GM19351 (cell line): ENCODE results near the gene ACER1.
"Not testable (repeated sequence)": the region's sequence is repeated elsewhere in the genome, so short reads cannot be mapped to it uniquely, and the experiment has no call there.

ENCODE experiments used
- ATAC-seq: cut with Tn5 transposase; IDR thresholded peaks from one replicate; pipeline ENCODE4 v1.9.1; 2021; ENCODE audit warnings: mild to moderate bottlenecking, moderate library complexity; ENCODE audit not compliant: unreplicated experiment

The ACER1 gene

GRCh38 chr19:6333439-6333838 is at the start of gene ACER1:
Gene ACER1, minus strand, starts transcription at chr19:6333612. Its CDS starts 61 bp downstream, at chr19:6333551.
- no peak for ATAC-seq

GRCh38 chr19:6383188-6383587 is 49.8 kb upstream of the ACER1 start:
- no peak for ATAC-seq

DNA sequence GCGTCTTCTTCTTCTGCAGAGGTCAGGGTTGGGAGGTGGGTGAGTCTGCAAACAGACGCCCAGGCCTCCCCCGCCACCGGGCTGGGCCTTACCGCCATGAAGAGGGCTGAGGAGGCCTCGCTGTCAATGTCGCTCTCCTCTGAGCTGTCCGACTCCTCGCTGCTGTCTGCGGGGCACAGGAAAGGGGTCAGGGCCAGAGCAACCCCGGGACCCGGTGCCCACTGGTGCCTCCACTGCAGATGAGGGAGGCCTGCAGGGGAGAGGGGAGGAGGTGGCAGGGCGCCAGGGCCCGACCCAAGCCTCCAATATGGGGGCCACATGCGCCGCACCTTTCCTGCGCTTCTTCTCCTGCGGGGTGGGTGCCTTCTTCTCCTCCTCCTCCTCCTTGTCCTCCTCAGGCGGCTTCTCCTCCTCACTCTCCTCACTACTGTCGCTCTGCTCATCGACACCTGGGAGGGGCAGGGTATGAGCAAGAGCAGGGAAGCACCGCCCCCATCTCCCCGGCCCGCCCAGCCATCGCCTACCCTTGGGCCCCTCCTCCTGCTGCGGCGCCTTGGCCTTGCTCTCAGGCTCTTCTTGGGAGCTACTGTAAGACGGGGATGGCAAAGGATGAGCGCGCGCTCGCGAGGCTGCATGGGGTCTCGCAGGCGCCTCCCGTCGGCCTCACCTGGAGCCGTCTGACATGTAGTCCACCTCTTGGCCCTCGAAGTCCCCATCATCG is 47.8 kb upstream of the ACER1 start:
- no peak for ATAC-seq

DNA sequence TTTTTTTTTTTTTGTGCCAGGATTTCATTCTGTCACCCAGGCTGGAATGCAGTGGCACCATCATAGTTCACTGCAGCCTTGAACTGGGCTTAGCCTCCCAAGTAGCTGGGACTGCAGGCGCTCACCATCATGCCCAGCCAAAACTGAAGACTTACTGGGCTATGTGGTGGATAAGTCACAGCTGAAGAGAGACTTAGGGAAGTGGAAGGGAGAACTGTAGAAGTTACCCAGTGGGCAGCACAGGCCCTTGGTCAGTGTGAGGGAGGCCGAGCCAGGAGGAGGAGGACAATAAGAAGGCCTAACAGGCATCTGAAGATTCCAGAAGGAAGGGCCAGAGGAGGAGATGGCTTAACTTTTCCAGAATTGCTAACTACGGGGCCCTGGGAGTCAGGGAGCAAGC is 46.3 kb upstream of the ACER1 start:
- no peak for ATAC-seq

DNA sequence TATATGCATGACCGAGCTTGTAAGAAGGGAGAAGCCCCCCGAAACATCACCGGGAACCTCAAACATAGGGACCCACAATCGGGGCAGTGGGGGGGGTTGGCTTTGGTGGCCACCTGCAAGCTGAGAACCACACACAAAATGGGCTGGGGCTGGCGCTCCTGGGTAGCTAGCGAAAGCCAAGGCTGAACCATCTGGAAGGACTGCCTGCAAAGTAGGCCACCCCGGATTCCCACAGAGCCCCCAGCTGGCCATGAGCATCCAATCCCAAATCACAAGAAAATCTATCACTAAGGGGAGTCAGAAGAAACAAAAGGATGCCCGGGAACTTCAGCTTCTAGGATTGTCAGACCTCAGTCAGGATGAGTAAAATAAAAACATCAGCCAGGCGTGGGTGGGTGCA is 45.1 kb upstream of the ACER1 start:
- ATAC-seq: no peak

DNA sequence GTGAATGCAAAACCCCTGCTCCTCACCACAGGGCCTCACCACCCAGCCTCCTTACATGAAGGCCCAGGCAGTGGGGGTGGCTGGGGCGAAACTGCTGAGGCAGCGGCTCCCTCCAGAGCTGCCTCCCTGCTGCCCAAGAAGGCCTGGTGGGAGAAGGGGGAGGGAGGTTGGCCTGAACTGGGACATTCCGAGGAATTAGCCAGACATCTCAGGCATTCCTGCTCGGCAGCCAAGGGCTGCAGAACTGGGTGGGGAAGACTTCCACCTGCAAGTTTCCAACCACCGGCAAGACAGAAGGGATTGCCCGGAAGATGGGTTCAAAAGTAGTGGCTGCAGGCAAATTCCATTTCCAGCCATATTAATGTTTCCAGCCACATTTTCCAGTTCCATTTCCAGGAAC is 44.6 kb upstream of the ACER1 start:
- no peak for ATAC-seq

GRCh38 chr19:6376512-6377190 is 43.2 kb upstream of the ACER1 start:
- no peak for ATAC-seq

DNA sequence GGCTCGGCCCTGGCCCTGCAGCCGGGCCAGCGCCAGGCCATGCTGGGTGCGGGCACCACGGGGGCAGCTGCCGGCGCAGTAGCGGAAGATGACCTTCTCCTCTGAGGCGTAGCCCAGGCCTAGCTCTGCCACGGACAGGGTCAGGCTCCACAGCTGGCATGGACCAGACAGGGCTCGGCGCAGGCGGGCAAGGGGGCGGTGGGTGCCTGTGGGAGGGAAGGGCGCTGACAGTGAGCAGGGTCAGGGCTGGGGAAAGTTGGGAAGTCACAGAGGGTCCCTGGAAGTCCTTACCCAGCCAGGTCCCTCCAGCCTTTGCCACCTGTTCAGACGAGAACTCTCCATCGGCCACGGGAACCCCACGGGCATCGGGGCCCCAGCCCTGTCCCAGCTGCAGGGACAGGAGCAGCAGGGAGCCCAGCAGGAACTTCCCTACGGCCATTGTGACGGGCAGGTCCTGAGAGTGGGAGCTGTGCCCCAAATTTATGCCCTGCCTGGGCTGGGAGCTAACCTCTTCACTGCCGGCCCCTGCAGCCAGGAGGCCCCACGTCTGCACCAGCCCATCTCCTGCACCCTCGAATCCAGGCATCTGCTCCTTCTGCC is 42.1 kb upstream of the ACER1 start, which contains the start of gene PSPN:
Gene PSPN (minus strand): TSS at position 523 of the 600 bp plus-strand sequence. CDS start 84 bp downstream, at position 439.
- no peak for ATAC-seq

- ATAC-seq: no peak
Measured at GRCh38 chr19:6374711-6375410, 41.4 kb upstream of the ACER1 start.

DNA sequence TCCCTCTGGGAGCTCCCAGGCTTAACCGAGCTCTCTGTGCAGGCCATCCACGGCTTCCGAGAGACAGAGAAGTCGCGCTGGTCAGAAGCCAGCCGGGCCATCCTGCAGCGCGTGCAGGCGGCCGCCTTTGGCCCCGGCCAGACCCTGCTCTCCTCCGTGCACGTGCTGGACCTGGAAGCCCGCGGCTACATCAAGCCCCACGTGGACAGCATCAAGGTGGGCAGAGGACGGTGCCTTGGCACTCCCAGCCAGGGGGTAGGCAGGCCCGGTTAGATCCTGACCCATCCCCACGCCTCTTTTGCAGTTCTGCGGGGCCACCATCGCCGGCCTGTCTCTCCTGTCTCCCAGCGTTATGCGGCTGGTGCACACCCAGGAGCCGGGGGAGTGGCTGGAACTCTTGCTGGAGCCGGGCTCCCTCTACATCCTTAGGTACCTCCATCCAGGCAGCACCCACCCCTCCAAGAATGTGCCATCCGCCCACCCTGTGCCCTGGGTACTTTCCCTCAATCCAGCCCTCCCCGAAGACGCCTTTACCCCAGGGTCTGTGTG is 40.8 kb upstream of the ACER1 start:
- ATAC-seq: no peak

- no peak for ATAC-seq
Measured at GRCh38 chr19:6373813-6374108, 40.3 kb upstream of the ACER1 start.

GRCh38 chr19:6373096-6373812 is 39.8 kb upstream of the ACER1 start:
- peak; percentile 53 for ATAC-seq

DNA sequence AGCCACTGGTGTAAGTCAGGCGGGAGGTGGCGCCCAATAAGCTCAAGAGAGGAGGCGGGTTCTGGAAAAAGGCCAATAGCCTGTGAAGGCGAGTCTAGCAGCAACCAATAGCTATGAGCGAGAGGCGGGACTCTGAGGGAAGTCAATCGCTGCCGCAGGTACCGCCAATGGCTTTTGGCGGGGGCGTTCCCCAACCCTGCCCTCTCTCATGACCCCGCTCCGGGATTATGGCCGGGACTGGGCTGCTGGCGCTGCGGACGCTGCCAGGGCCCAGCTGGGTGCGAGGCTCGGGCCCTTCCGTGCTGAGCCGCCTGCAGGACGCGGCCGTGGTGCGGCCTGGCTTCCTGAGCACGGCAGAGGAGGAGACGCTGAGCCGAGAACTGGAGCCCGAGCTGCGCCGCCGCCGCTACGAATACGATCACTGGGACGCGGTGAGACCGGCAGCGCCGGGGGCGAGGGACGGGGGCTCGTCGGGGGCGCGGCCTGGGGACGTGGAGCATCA is 39.2 kb upstream of the ACER1 start, which contains the start of gene ALKBH7:
Gene ALKBH7 (plus strand): TSS at position 201 of the 502 bp plus-strand sequence. CDS start 27 bp downstream, at position 228.
- peak; percentile 79 for ATAC-seq

- ATAC-seq: no peak
Measured at GRCh38 chr19:6364353-6364752, 30.9 kb upstream of the ACER1 start.

- ATAC-seq: no peak
Measured at GRCh38 chr19:6362351-6362801, 29.0 kb upstream of the ACER1 start.

DNA sequence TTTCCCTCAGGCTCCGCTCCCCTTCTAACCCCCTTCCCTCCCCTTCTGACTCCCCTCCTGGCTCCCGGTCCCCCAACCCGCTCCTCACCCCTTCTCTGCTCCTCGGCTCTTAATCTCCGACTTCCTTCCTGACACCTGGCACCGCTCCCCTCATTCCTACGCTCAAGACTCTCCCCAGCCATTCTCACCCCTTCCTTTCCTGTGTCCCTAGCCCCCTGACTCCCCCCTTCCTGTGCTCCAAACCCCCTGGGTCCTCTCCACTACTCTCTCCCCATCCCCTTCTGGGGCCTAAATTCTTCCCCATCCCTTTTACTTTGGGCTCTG is 28.6 kb upstream of the ACER1 start:
- no peak for ATAC-seq

DNA sequence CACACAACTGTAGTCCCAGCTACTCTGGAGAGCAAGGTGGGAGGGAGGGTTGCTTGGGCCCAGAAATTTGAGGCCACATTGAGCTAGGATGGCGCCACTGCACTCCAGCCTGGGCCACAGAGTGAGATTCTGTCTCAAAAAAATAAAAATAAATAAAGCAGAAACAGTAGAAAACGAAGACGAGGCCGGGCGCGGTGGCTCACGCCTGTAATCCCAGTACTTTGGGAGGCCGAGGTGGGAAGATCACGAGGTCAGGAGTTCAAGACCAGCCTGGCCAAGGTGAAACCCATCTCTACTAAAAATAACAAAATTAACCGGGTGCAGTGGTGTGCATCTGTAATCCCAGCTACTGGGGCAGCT is 27.4 kb upstream of the ACER1 start:
- not testable (repeated sequence) for ATAC-seq

GRCh38 chr19:6360445-6360844 is 27.0 kb upstream of the ACER1 start:
- not testable (repeated sequence) for ATAC-seq

DNA sequence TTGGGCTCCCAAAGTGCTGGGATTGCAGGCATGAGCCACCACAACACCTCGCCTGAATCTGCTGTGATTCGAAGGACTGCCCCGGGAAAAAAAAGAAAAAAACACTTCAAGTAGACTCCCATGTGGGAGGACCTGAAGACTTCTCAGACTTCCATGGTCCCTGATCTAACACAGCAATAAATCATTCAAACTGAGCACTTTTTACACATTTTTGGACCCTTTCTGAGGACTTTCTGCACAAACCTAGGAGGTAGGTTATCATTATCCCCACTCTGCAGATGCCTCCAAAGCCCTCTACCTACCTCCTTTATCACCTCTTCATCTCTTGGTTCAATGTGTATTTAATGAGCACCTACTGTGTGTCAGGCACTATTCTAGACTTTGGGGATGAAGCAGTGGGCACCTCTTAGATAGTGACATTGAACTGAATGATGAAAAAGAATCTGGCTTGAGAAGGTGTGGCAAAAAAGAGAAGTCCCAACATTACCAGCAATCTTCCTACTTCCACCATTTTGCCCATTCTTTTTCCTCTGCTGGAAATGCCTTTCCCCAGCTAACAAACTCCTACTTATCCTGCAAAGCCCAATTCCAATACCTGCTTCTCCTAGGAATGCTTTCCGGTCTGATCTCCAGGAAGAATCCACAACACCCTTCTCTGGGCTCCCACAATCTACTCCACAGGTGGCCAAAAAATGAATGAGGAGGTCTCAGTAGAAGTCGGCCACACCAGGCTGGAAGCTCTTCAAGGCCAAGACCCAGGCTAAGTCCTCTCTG is 26.3 kb upstream of the ACER1 start:
- ATAC-seq: no peak

- ATAC-seq: no peak
Measured at GRCh38 chr19:6358003-6358402, 24.6 kb upstream of the ACER1 start.
